OCI-LY7 (cell line): Measurements from ENCODE around the gene ARHGAP26.

Experiments
- EZH2phosphoT487 ChIP-seq: fragments of 200-600 bp; sonication (generic); IDR thresholded peaks from 2 replicates; pipeline ENCODE4 v1.6.1; 2018; ENCODE audit warnings: low read depth, borderline replicate concordance, mild to moderate bottlenecking, mixed run types, antibody characterized with exemption, low read length, moderate library complexity, mixed read lengths
- TF ChIP-seq, protein P1 (sequence below): fragments of 200-600 bp; sonication (generic); conservative IDR thresholded peaks from 2 replicates; pipeline ENCODE4 v1.5.1; 2014; ENCODE audit warnings: mild to moderate bottlenecking, antibody characterized with exemption, low read length, moderate library complexity, mixed read lengths

DNA sequence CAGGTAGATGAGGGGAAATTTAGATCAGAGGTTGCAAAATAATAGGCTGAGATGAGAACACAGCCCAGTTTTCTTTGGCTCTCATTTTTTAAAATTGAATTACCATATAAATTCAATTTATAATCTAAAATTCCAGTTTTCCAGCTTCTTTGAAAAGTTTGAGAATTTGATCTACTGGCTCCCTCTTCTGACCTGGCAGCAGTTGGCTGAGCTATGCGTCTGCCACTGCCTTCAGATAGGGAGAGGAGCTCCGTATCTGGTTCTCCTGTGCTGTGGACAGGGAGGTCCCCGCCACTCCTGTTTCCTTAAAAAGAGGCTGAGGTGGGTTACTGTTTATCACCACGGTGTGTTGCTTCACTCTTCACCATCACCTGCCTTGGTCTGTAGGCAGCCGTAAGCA is 103.7 kb downstream of the ARHGAP26 start:
- TF ChIP-seq, protein P1, sequence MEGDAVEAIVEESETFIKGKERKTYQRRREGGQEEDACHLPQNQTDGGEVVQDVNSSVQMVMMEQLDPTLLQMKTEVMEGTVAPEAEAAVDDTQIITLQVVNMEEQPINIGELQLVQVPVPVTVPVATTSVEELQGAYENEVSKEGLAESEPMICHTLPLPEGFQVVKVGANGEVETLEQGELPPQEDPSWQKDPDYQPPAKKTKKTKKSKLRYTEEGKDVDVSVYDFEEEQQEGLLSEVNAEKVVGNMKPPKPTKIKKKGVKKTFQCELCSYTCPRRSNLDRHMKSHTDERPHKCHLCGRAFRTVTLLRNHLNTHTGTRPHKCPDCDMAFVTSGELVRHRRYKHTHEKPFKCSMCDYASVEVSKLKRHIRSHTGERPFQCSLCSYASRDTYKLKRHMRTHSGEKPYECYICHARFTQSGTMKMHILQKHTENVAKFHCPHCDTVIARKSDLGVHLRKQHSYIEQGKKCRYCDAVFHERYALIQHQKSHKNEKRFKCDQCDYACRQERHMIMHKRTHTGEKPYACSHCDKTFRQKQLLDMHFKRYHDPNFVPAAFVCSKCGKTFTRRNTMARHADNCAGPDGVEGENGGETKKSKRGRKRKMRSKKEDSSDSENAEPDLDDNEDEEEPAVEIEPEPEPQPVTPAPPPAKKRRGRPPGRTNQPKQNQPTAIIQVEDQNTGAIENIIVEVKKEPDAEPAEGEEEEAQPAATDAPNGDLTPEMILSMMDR, result no peak
- TF ChIP-seq EZH2phosphoT487, result no peak
